HEK293T (cell line): ENCODE measurements around the gene ATG4A.

Experiments
- BHLHE40 ChIP-seq: fragments of 450-650 bp; IDR thresholded peaks from 2 replicates; pipeline ENCODE4 v1.6.1; 2016; ENCODE audit warnings: mild to moderate bottlenecking, moderate library complexity, borderline replicate concordance
- ELF4 ChIP-seq: fragments of 450-650 bp; IDR thresholded peaks from 2 replicates; pipeline ENCODE4 v1.6.1; 2017; ENCODE audit warnings: antibody characterized with exemption
- FOXA1 ChIP-seq: fragments of 450-650 bp; IDR thresholded peaks from 2 replicates; pipeline ENCODE4 v1.6.1; 2016; ENCODE audit warnings: mild to moderate bottlenecking
- FOXK2 ChIP-seq: fragments of 450-650 bp; IDR thresholded peaks from 2 replicates; pipeline ENCODE4 v1.6.1; 2016; ENCODE audit warnings: mild to moderate bottlenecking
- FOXM1 ChIP-seq: fragments of 450-650 bp; IDR thresholded peaks from 2 replicates; pipeline ENCODE4 v1.6.1; 2017; ENCODE audit warnings: mild to moderate bottlenecking, borderline replicate concordance
- HDGF ChIP-seq: fragments of 450-650 bp; IDR thresholded peaks from 2 replicates; pipeline ENCODE4 v1.6.1; 2017; ENCODE audit warnings: antibody characterized with exemption, borderline replicate concordance
- LEF1 ChIP-seq: fragments of 450-650 bp; IDR thresholded peaks from 2 replicates; pipeline ENCODE4 v1.6.1; 2017; ENCODE audit warnings: mild to moderate bottlenecking, borderline replicate concordance
- NFRKB ChIP-seq: fragments of 450-650 bp; IDR thresholded peaks from 2 replicates; pipeline ENCODE4 v1.6.1; 2016; ENCODE audit warnings: mild to moderate bottlenecking, moderate library complexity
- SP1 ChIP-seq: fragments of 450-650 bp; IDR thresholded peaks from 2 replicates; pipeline ENCODE4 v1.6.1; 2017
- SUZ12 ChIP-seq: fragments of 450-650 bp; IDR thresholded peaks from 2 replicates; pipeline ENCODE4 v1.6.1; 2016; ENCODE audit warnings: mild to moderate bottlenecking
- TARDBP ChIP-seq: fragments of 450-650 bp; IDR thresholded peaks from 2 replicates; pipeline ENCODE4 v1.6.1; 2016

DNA sequence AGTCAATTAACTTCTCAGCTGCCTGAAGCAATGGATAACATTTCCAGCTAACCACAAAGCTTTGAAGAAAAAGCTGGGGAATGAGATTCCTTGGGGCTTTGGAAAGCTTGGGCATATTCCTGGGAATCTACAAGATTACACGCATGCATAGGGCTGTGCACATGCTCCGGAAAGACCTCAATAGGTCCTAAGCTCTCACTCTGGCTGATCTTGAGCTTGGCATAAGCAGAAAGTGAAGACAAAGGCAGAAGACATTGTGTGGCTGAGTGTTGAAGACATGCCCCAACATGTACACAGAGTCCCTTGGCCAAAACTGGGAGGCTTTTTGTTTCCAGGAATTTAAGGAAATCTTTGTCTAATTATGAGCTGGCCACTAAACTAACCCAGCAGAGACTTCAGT is 31.2 kb downstream of the ATG4A start:
- TF ChIP-seq SP1 = no peak
- no peak for TF ChIP-seq HDGF
- no peak for TF ChIP-seq BHLHE40
- no peak for TF ChIP-seq FOXA1
- TF ChIP-seq SUZ12 = no peak
- no peak for TF ChIP-seq FOXK2
- TF ChIP-seq NFRKB = no peak
- no peak for TF ChIP-seq FOXM1
- TF ChIP-seq TARDBP = no peak
- TF ChIP-seq LEF1 = no peak
- no peak for TF ChIP-seq ELF4
